Lower leg skin (tissue), 3 donors: ENCODE data around the gene SH3RF3.

Source experiments
- POLR2A ChIP-seq, 2 donors: fragments of 450-650 bp; IDR thresholded peaks; one replicate each; pipeline ENCODE4 v1.6.1; 2016 to 2017; ENCODE audit warnings: antibody characterized with exemption in 2 of 2, mild to moderate bottlenecking in 1 of 2, moderate library complexity in 1 of 2
- TF ChIP-seq, protein P1 (sequence below), 3 donors: fragments of 450-650 bp; IDR thresholded peaks; one replicate each; pipeline ENCODE4 v1.5.1; 2016; ENCODE audit warnings: antibody characterized with exemption in 3 of 3, mild to moderate bottlenecking in 3 of 3, moderate library complexity in 2 of 3

- TF ChIP-seq, protein P1, sequence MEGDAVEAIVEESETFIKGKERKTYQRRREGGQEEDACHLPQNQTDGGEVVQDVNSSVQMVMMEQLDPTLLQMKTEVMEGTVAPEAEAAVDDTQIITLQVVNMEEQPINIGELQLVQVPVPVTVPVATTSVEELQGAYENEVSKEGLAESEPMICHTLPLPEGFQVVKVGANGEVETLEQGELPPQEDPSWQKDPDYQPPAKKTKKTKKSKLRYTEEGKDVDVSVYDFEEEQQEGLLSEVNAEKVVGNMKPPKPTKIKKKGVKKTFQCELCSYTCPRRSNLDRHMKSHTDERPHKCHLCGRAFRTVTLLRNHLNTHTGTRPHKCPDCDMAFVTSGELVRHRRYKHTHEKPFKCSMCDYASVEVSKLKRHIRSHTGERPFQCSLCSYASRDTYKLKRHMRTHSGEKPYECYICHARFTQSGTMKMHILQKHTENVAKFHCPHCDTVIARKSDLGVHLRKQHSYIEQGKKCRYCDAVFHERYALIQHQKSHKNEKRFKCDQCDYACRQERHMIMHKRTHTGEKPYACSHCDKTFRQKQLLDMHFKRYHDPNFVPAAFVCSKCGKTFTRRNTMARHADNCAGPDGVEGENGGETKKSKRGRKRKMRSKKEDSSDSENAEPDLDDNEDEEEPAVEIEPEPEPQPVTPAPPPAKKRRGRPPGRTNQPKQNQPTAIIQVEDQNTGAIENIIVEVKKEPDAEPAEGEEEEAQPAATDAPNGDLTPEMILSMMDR (IDR thresholded peaks at IDR 0.05) = no peak
- TF ChIP-seq POLR2A (IDR thresholded peaks at IDR 0.05) = no peak
Observed at GRCh38 chr2:109147405-109147804, 18.4 kb downstream of the SH3RF3 start.
